GM23248 (cell line): ENCODE data around the gene TCEA2.

ENCODE experiments used
- EZH2 ChIP-seq: fragments of 200-600 bp; sonication (generic); IDR thresholded peaks from 2 replicates; pipeline ENCODE4 v1.6.1; 2018; ENCODE audit warnings: antibody characterized with exemption, mild to moderate bottlenecking; ENCODE audit not compliant: insufficient read depth, poor library complexity, severe bottlenecking
- EZH2phosphoT487 ChIP-seq: fragments of 200-600 bp; sonication (generic); IDR thresholded peaks from 2 replicates; pipeline ENCODE4 v1.6.1; 2018; ENCODE audit warnings: antibody characterized with exemption, moderate library complexity, mild to moderate bottlenecking, low read depth; ENCODE audit not compliant: insufficient read depth

GRCh38 chr20:64051033-64051452, 12.0 kb upstream of the TCEA2 start:
- TF ChIP-seq EZH2 = no peak
- no peak for TF ChIP-seq EZH2phosphoT487
